IPS-15b (cell line): ENCODE measurements around the gene OVAAL.

Experiments used
- H3K27me3 ChIP-seq: one replicate; pipeline ENCODE4 v1.6.1; 2013; ENCODE audit warnings: low read length; ENCODE audit not compliant: control insufficient read depth, insufficient read depth
- H3K36me3 ChIP-seq: one replicate; pipeline ENCODE4 v1.6.1; 2013; ENCODE audit warnings: low read length; ENCODE audit not compliant: control insufficient read depth, insufficient read depth
- H3K4me1 ChIP-seq: one replicate; pipeline ENCODE4 v1.6.1; 2013; ENCODE audit warnings: mild to moderate bottlenecking, low read length; ENCODE audit not compliant: control insufficient read depth, insufficient read depth
- H3K4me3 ChIP-seq: one replicate; pipeline ENCODE4 v1.5.1; 2013; ENCODE audit warnings: low read depth, low read length
- H3K9ac ChIP-seq: one replicate; pipeline ENCODE4 v1.6.1; 2013; ENCODE audit warnings: low read depth, mild to moderate bottlenecking, low read length
- H3K9me3 ChIP-seq: one replicate; pipeline ENCODE4 v1.6.1; 2013; ENCODE audit warnings: mild to moderate bottlenecking, low read length; ENCODE audit not compliant: control insufficient read depth, insufficient read depth

OVAAL gene

GRCh38 chr1:180558664-180559063, at the start of gene OVAAL:
OVAAL (plus strand) TSS chr1:180558964.
- Histone ChIP-seq H3K4me1 (no peaks in the 10 kb centered on the region), H3K4me3 (no peak within 1 kb of the TSS)

GRCh38 chr1:180510882-180511281, 47.9 kb upstream of the OVAAL start:
- Histone ChIP-seq H3K36me3 (no peaks in the 10 kb centered on the region), H3K9ac (no peak overlapping the region)

More at GRCh38 chr1:180558664-180559063, at the start of gene OVAAL:
- Histone ChIP-seq H3K36me3 (no peaks in the 10 kb centered on the region), H3K27me3 (no peaks in the 10 kb centered on the region), H3K9me3 (no peaks in the 10 kb centered on the region), H3K9ac (no peak within 1 kb of the TSS)

GRCh38 chr1:180513531-180513930, 45.2 kb upstream of the OVAAL start:
- H3K27me3 ChIP-seq = no peaks in the 10 kb centered on the region
- no peaks in the 10 kb centered on the region for H3K9me3 ChIP-seq
- H3K36me3 ChIP-seq = no peaks in the 10 kb centered on the region
- no peak overlapping the region for H3K9ac ChIP-seq
- H3K4me3 ChIP-seq = no peak overlapping the region
- no peaks in the 10 kb centered on the region for H3K4me1 ChIP-seq

More at GRCh38 chr1:180510882-180511281, 47.9 kb upstream of the OVAAL start:
- Histone ChIP-seq H3K4me1 (no peaks in the 10 kb centered on the region), H3K4me3 (no peak overlapping the region), H3K9me3 (no peaks in the 10 kb centered on the region), H3K27me3 (no peaks in the 10 kb centered on the region)

- Histone ChIP-seq H3K36me3 (no peaks in the 10 kb centered on the region), H3K4me1 (no peaks in the 10 kb centered on the region), H3K4me3 (no peak overlapping the region), H3K9ac (no peak overlapping the region), H3K9me3 (no peaks in the 10 kb centered on the region), H3K27me3 (no peaks in the 10 kb centered on the region)
Measured at GRCh38 chr1:180515364-180515763, 43.4 kb upstream of the OVAAL start.

- Histone ChIP-seq H3K9ac (no peak overlapping the region), H3K9me3 (no peaks in the 10 kb centered on the region), H3K4me1 (no peaks in the 10 kb centered on the region), H3K36me3 (no peaks in the 10 kb centered on the region), H3K27me3 (no peaks in the 10 kb centered on the region), H3K4me3 (no peak overlapping the region)
Measured at GRCh38 chr1:180515857-180516388, 42.8 kb upstream of the OVAAL start.

GRCh38 chr1:180519846-180520245, 38.9 kb upstream of the OVAAL start:
- H3K9ac ChIP-seq = no peak overlapping the region
- H3K9me3 ChIP-seq = no peaks in the 10 kb centered on the region
- H3K36me3 ChIP-seq = no peaks in the 10 kb centered on the region
- H3K4me3 ChIP-seq = no peak overlapping the region
- H3K4me1 ChIP-seq = peaks cover 6% of the 10 kb centered on the region
- H3K27me3 ChIP-seq = no peaks in the 10 kb centered on the region

GRCh38 chr1:180521474-180522212, 37.1 kb upstream of the OVAAL start:
- Histone ChIP-seq H3K36me3 (no peaks in the 10 kb centered on the region), H3K27me3 (no peaks in the 10 kb centered on the region), H3K9ac (no peak overlapping the region), H3K4me3 (no peak overlapping the region), H3K4me1 (peaks cover 6% of the 10 kb centered on the region), H3K9me3 (no peaks in the 10 kb centered on the region)

GRCh38 chr1:180522213-180522515, 36.6 kb upstream of the OVAAL start:
- Histone ChIP-seq H3K27me3 (no peaks in the 10 kb centered on the region), H3K4me1 (peaks cover 6% of the 10 kb centered on the region), H3K4me3 (no peak overlapping the region), H3K9me3 (no peaks in the 10 kb centered on the region), H3K36me3 (no peaks in the 10 kb centered on the region), H3K9ac (no peak overlapping the region)

GRCh38 chr1:180524160-180524914, 34.4 kb upstream of the OVAAL start:
- H3K4me1 ChIP-seq = peaks cover 6% of the 10 kb centered on the region
- no peak overlapping the region for H3K9ac ChIP-seq
- H3K36me3 ChIP-seq = no peaks in the 10 kb centered on the region
- H3K27me3 ChIP-seq = no peaks in the 10 kb centered on the region
- no peak overlapping the region for H3K4me3 ChIP-seq
- no peaks in the 10 kb centered on the region for H3K9me3 ChIP-seq

GRCh38 chr1:180524915-180525714, 33.6 kb upstream of the OVAAL start:
- no peaks in the 10 kb centered on the region for H3K36me3 ChIP-seq
- H3K4me3 ChIP-seq = no peak overlapping the region
- H3K9ac ChIP-seq = no peak overlapping the region
- no peaks in the 10 kb centered on the region for H3K9me3 ChIP-seq
- no peaks in the 10 kb centered on the region for H3K27me3 ChIP-seq
- H3K4me1 ChIP-seq = peaks cover 6% of the 10 kb centered on the region

GRCh38 chr1:180525715-180526039, 33.1 kb upstream of the OVAAL start:
- no peaks in the 10 kb centered on the region for H3K9me3 ChIP-seq
- H3K9ac ChIP-seq = no peak overlapping the region
- no peaks in the 10 kb centered on the region for H3K27me3 ChIP-seq
- no peaks in the 10 kb centered on the region for H3K36me3 ChIP-seq
- no peak overlapping the region for H3K4me3 ChIP-seq
- peaks cover 6% of the 10 kb centered on the region for H3K4me1 ChIP-seq
